ENCODE measurements around the gene USP3.
"Not testable (repeated sequence)": the region's sequence is repeated elsewhere in the genome, so short reads cannot be mapped to it uniquely, and the experiment has no call there.

USP3 gene

DNA sequence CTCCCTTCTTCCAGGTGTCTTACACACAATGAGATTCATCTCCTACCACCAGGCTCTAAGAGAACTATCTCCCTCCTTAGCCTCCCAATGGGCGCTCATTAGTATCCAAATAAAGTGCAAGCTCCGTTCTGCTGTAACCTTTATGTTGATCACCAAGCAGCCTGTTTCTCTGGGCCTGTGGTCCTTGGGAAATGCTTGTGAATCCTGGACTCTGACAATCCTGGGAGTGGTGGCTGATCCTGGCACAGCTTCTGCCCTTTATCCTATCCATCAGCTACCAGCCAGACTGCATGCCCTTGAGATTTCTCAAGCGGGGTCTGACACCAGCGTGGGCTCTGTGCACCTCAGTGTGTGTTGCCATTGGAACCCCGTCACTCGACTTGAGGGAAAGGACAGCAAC, 26.1 kb upstream of the USP3 start:
- DNase-seq (ENCODE audit: low read depth) = no peak

DNA sequence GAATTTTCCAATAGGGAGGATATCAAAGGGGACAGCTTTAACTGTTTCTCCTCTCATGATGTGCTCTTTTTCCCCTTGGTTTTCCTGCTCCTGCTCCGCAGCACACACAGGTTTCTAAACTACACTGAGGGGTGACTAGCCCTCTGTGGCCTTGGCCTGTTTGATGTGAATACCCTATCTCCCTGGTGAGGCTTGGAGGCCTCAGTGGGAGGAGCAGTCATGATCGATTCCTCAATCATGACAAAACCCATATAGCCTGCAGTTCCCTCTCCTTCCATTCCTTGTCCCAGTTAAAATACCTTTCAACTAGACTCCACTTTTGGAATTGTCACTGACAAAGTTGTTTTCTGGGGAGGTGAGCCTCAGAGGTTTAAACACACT, 24.0 kb upstream of the USP3 start:
- DNase-seq (ENCODE audit: low read depth) = no peak

DNA sequence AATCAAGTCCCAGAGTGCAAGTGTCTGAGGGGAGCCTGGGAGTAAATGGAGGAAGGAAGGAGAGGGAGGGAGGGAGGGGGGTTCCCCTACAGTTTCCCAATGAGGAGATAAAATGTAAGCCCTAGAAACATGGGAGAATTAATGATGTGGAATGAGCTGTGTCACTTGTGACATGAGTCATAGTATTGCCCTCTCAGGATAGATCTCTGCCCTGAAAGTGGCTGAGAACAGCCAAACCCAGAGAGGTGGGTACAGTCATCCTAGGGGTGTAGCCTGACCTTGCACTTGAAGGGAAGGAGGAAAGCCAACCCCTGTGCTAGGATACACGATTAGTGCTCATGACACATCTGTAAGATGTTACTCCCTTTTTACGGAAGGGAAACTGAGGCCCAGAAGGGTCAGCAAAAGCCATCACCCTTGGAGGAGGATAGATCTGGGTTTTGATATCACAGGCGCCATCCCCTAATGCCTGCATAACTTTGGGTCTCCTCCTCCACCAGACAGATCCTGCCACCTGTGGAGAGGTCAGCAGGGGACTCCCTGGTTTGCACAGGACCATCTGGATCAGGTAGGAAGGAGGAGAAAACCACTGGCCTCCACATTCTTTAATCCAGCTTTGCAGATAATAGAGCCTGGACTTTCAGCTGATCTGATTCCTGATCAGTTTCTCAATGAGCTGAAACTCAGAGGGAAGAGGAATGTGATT, 23.1 kb upstream of the USP3 start:
- DNase-seq (ENCODE audit: low read depth) = no peak

DNA sequence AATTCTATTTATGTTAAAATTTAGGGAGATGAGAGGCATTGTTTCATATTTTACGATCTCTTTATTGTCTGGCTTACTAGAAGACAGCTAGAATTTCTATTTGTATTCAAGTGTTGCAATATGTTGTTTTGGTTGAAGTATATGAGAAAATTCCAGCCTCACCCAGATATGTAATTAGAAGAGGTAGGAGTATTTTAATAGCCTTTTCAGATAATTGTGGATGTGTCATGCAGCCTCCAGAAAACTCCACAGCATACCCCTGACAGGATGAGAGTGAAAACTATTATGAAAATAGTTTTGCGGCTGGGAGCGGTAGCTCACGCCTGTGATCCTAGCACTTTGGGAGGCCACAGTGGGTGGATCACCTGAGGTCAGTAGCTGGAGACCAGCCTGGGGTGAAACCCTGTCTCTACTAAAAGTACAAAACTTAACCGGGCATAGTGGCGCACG, 21.5 kb upstream of the USP3 start:
- DNase-seq (ENCODE audit: low read depth) = no peak

GRCh38 chr15:63483521-63484371, 20.6 kb upstream of the USP3 start:
- DNase-seq (ENCODE audit: low read depth) = no peak

DNA sequence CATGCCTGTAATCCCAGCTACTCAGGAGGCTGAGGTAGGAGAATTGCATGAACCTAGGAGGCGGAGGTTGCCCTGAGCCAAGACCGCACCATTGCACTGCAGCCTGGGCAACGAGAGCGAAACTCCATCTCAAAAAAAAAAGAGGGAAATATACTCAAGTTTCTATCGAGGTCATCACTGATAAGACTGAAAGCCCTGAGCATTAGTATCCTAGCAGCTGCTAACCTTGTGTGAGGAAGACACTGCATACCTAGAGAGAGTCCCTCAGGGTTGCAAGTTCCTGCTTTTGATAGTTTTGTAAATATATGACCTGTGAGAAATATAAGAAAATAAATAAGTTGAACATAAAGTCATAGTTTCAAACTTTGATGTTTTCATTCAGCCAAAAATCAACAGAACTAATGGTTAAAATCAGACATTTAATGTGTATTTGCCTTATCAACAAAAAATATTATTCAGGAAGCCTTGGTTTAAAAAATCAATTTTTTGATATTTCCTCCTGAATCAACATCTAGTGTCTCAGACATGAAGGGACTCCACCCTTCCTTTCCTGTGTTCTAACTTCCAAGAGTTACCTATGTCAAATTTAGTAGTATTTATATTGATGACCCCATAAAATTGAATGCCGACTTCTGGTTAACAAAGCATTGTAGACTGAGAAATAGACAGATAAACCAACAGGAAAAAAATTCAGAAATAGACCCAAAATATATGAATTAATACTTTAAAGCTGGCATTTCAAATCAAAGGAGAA, 19.8 kb upstream of the USP3 start:
- no peak for DNase-seq (ENCODE audit: low read depth)

- DNase-seq (ENCODE audit: low read depth) = peak; percentile 82
Observed at GRCh38 chr15:63487076-63487757, 17.2 kb upstream of the USP3 start.

DNA sequence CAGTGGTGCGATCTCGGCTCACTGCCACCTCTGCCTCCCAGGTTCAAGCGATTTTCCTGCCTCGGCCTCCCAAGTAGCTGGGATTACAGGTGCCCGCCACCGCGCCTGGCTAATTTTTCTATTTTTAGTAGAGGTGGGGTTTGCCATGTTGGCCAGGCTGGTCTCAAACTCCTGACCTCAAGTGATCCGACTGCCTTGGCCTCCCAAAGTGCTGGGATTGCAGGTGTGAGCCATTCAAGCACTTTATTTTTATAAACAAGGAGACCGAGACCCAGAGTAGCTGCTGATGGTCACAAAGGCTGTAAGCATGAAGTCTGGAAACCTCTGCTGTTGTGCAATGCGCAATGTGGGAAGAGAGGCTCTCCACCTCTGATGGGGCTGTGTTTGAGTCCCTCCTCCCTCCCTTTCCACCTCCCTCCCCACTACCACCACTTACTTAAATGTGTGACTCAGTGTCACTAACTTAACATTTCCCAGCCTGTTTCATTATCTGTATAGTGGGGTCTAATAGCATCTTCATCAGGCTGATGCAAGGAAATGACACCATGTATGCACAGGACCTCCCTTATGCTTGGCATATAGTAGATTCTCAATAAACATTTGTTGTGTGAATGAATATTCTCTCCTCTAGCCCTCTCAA, 16.5 kb upstream of the USP3 start:
- not testable (repeated sequence) for DNase-seq (ENCODE audit: low read depth)

- no peak for DNase-seq (ENCODE audit: low read depth)
Observed at GRCh38 chr15:63488398-63488960, 15.9 kb upstream of the USP3 start.

DNA sequence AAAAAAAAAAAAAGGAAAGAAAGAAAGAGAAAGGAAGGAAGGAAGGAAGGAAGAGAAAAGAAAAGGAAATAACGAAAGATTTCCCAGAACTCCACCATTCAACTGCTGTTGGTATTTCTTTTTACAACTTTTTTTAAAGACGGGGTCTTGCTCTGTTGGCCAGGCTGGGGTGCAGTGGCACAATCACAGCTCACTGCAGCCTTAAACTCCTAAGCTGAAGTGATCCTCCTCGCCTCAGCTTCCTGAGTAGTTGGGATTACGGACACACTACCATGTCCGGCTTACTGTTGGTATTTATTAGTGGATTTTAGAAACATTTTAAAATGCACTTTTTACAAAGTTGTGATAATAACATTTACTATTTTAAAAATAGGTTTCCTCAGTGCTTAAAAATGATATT, 15.0 kb upstream of the USP3 start:
- DNase-seq (ENCODE audit: low read depth) = no peak

- DNase-seq (ENCODE audit: low read depth) = no peak
Observed at GRCh38 chr15:63490345-63491034, 13.9 kb upstream of the USP3 start.

DNA sequence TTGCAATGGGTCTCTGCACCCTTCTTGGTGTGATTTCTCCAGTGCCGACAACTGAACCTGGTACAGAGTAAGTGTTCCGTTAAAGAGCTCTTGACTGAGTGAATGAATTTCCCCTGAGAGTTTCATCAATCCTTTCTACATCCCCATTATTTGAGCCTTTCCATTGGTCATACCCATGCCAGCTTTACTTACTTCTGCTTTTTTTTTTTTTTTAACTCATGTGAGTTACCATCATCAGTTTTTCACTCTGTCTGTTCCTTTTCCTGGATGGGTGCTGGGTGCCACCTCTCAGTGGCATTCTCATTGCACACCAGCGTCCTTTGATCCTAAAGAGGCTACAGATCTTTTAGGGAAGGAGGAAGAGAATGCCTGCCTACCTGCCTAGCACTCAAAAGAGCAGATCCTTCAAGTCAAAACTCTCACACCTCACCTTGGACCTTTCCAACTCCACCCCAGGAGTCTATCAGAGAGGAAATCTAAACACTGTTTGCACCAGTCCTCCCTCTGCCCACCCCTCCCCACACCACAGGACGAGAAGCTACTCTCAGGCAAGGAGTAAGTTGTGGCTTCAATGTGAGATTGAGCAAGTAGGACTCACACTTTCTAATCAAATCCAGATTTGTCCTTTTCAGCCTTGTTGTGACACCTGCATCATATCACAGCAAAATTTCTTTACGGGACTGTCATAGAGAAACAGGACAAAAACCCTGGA, 13.1 kb upstream of the USP3 start:
- no peak for DNase-seq (ENCODE audit: low read depth)

GRCh38 chr15:63491979-63492378, 12.4 kb upstream of the USP3 start:
- DNase-seq (ENCODE audit: low read depth) = no peak

DNA sequence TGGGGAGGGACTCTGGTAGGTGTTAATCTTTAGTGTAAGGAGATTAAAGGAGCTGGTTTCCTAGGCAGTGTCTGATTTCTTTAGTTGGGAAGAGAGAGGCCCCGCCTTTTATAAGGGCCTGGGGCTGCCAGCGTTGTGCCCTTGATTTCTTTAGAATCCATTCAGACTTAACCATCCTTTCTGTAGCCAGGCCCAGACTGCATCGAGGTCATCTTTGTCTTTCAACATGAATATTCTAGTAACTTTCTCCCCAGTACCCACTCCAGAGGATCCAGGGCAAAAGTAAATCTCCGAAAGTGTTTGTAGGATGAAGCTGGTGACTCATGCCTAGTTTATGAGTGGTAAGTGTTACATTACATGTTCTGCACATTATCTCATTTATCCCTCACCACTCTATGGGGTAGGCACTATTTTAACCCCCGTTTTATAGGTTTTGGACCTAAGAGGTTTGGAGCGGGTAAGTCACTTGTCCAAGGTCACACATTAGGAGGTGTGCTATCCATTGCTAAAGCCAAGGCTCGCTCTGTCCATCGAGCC, 11.8 kb upstream of the USP3 start:
- no peak for DNase-seq (ENCODE audit: low read depth)

DNA sequence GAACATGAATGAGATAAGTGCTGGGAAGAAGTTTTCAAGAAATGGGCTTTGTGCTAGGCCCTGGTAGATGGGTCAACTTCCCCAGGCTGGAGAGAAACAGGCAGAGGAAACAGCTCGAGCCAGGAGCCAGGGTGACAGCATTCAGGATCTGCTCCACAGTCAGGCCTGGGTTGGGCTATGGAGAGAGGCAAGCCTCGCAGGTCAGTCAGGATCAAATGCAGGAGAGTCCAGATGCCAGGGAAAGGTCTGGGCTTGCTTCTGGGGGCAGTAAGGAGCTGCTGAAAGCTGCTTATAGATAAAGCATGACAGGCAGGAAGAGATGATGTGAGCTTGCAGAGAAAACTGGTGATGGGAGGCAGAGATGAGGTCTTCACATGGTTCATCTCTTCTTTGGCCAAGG, 11.0 kb upstream of the USP3 start:
- no peak for DNase-seq (ENCODE audit: low read depth)

GRCh38 chr15:63494408-63494807, 10.0 kb upstream of the USP3 start:
- no peak for DNase-seq (ENCODE audit: low read depth)

DNA sequence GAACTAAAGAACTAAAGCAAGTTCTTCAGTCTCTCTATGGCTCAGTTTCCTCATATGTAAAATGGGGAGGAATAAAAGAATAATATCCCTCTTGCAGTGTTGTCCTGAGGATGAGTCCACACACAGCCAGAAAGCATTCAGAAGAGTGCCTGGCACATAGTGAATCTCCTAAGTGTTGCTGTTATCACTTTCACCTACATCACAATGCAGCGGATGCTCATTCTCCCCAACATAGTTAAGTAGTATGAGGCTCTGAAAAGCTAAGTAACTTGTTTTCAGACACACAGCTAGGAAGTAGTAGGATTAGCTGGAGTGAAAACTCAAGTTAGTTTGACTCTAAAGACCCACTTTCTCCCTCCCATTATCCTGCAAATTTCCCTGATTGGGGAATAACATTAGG, 9.1 kb upstream of the USP3 start:
- no peak for DNase-seq (ENCODE audit: low read depth)

GRCh38 chr15:63495780-63496488, 8.5 kb upstream of the USP3 start:
- no peak for DNase-seq (ENCODE audit: low read depth)

All from stimulated activated CD8-positive, alpha-beta memory T cell treated with anti-CD3 and anti-CD28 coated beads, Interleukin-4, amount 100 ng/mL, for 24 hours (primary cell).